SK-N-SH treated with all-trans-retinoic acid at 6 μM for 48 hours (cell line): ENCODE data around the gene SUSD3.

ENCODE experiments used
- ATAC-seq: fragments of 200-7000 bp; cut with Tn5 transposase; 3 replicates; pipeline ENCODE4 v1.9.1; 2020; ENCODE audit warnings: mild to moderate bottlenecking, moderate library complexity
- ARNTL ChIP-seq: fragments of 450-650 bp; formaldehyde crosslinking; IDR thresholded peaks from 2 replicates; pipeline ENCODE4 v1.5.0; 2020; ENCODE audit warnings: low read depth, mild to moderate bottlenecking, moderate library complexity, borderline replicate concordance
- BACH2 ChIP-seq: fragments of 250-450 bp; sonication (Bioruptor Pico); IDR thresholded peaks from 2 replicates; pipeline ENCODE4 v1.9.0; 2021; ENCODE audit warnings: mild to moderate bottlenecking, borderline replicate concordance
- CREB5 ChIP-seq: fragments of 250-450 bp; sonication (Bioruptor Pico); IDR thresholded peaks from 2 replicates; pipeline ENCODE4 v1.5.1; 2020; ENCODE audit warnings: low read depth, mild to moderate bottlenecking, moderate library complexity
- ESRRG ChIP-seq: fragments of 250-450 bp; sonication (Bioruptor Pico); IDR thresholded peaks from 2 replicates; pipeline ENCODE4 v1.6.1; 2021; ENCODE audit warnings: mild to moderate bottlenecking
- GLIS3 ChIP-seq: fragments of 250-450 bp; sonication (Bioruptor Pico); IDR thresholded peaks from 2 replicates; pipeline ENCODE4 v1.5.0; 2020; ENCODE audit warnings: mild to moderate bottlenecking, moderate library complexity
- ISL1 ChIP-seq: fragments of 250-450 bp; sonication (Bioruptor Pico); IDR thresholded peaks from 2 replicates; pipeline ENCODE4 v2.1.2; 2022; ENCODE audit warnings: mild to moderate bottlenecking, moderate library complexity
- OSR1 ChIP-seq: fragments of 250-450 bp; sonication (Bioruptor Pico); IDR thresholded peaks from 2 replicates; pipeline ENCODE4 v1.8.0; 2022; ENCODE audit warnings: moderate library complexity, mild to moderate bottlenecking, inconsistent platforms
- PPARA ChIP-seq: fragments of 250-450 bp; sonication (Bioruptor Pico); IDR thresholded peaks from 2 replicates; pipeline ENCODE4 v1.5.0; 2020; ENCODE audit warnings: mild to moderate bottlenecking, borderline replicate concordance
- RARB ChIP-seq: fragments of 250-450 bp; sonication (Bioruptor Pico); IDR thresholded peaks from 2 replicates; pipeline ENCODE4 v1.8.0; 2021; ENCODE audit warnings: mild to moderate bottlenecking, moderate library complexity
- SNAI2 ChIP-seq: fragments of 250-450 bp; sonication (Bioruptor Pico); IDR thresholded peaks from 2 replicates; pipeline ENCODE4 v1.5.0; 2020; ENCODE audit warnings: mild to moderate bottlenecking, moderate library complexity
- TCF4 ChIP-seq: fragments of 250-450 bp; sonication (Bioruptor Pico); IDR thresholded peaks from 2 replicates; pipeline ENCODE4 v1.8.0; 2021; ENCODE audit warnings: mild to moderate bottlenecking, moderate library complexity, borderline replicate concordance
- TOX ChIP-seq: fragments of 250-450 bp; sonication (Bioruptor Pico); IDR thresholded peaks from 2 replicates; pipeline ENCODE4 v1.8.0; 2021; ENCODE audit warnings: mild to moderate bottlenecking, moderate library complexity, borderline replicate concordance
- TSHZ2 ChIP-seq: fragments of 250-450 bp; sonication (Bioruptor Pico); IDR thresholded peaks from 2 replicates; pipeline ENCODE4 v1.5.0; 2020; ENCODE audit warnings: mild to moderate bottlenecking, moderate library complexity
- ZC3H10 ChIP-seq: fragments of 250-450 bp; sonication (Bioruptor Pico); IDR thresholded peaks from 2 replicates; pipeline ENCODE4 v1.5.1; 2021; ENCODE audit warnings: mild to moderate bottlenecking, moderate library complexity
- ZFP3 ChIP-seq: fragments of 250-450 bp; sonication (Bioruptor Pico); IDR thresholded peaks from 2 replicates; pipeline ENCODE4 v1.5.0; 2020; ENCODE audit warnings: mild to moderate bottlenecking, moderate library complexity
- ZFP30 ChIP-seq: fragments of 450-650 bp; formaldehyde crosslinking; IDR thresholded peaks from 2 replicates; pipeline ENCODE4 v1.5.0; 2022; ENCODE audit warnings: mild to moderate bottlenecking, moderate library complexity
- ZNF565 ChIP-seq: fragments of 450-650 bp; formaldehyde crosslinking; conservative IDR thresholded peaks from 2 replicates; pipeline ENCODE4 v1.5.0; 2020; ENCODE audit warnings: low read depth, mild to moderate bottlenecking, moderate library complexity
- ZNF70 ChIP-seq: fragments of 450-650 bp; formaldehyde crosslinking; IDR thresholded peaks from 2 replicates; pipeline ENCODE4 v1.5.0; 2020; ENCODE audit warnings: mild to moderate bottlenecking, moderate library complexity
- ZNF8 ChIP-seq: fragments of 450-650 bp; formaldehyde crosslinking; IDR thresholded peaks from 2 replicates; pipeline ENCODE4 v1.5.0; 2020; ENCODE audit warnings: mild to moderate bottlenecking, moderate library complexity
- TF ChIP-seq, protein P1 (sequence below): fragments of 250-450 bp; sonication (Bioruptor Pico); IDR thresholded peaks from 2 replicates; pipeline ENCODE4 v1.5.1; 2021; ENCODE audit warnings: mild to moderate bottlenecking, moderate library complexity
- TF ChIP-seq, protein P2 (sequence below): fragments of 250-450 bp; sonication (Bioruptor Pico); IDR thresholded peaks from 2 replicates; pipeline ENCODE4 v1.8.0; 2021; ENCODE audit warnings: low read depth, mild to moderate bottlenecking, moderate library complexity, borderline replicate concordance
- TF ChIP-seq, protein P3 (sequence below): fragments of 250-450 bp; sonication (Bioruptor Pico); IDR thresholded peaks from 2 replicates; pipeline ENCODE4 v1.8.0; 2020; ENCODE audit warnings: mild to moderate bottlenecking, moderate library complexity, borderline replicate concordance

The SUSD3 gene

GRCh38 chr9:93082841-93083411 is 24.4 kb downstream of the SUSD3 start (continued):
- TF ChIP-seq, protein P1, sequence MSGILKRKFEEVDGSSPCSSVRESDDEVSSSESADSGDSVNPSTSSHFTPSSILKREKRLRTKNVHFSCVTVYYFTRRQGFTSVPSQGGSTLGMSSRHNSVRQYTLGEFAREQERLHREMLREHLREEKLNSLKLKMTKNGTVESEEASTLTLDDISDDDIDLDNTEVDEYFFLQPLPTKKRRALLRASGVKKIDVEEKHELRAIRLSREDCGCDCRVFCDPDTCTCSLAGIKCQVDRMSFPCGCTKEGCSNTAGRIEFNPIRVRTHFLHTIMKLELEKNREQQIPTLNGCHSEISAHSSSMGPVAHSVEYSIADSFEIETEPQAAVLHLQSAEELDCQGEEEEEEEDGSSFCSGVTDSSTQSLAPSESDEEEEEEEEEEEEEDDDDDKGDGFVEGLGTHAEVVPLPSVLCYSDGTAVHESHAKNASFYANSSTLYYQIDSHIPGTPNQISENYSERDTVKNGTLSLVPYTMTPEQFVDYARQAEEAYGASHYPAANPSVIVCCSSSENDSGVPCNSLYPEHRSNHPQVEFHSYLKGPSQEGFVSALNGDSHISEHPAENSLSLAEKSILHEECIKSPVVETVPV (CRISPR knock-in tag), result no peak

DNA sequence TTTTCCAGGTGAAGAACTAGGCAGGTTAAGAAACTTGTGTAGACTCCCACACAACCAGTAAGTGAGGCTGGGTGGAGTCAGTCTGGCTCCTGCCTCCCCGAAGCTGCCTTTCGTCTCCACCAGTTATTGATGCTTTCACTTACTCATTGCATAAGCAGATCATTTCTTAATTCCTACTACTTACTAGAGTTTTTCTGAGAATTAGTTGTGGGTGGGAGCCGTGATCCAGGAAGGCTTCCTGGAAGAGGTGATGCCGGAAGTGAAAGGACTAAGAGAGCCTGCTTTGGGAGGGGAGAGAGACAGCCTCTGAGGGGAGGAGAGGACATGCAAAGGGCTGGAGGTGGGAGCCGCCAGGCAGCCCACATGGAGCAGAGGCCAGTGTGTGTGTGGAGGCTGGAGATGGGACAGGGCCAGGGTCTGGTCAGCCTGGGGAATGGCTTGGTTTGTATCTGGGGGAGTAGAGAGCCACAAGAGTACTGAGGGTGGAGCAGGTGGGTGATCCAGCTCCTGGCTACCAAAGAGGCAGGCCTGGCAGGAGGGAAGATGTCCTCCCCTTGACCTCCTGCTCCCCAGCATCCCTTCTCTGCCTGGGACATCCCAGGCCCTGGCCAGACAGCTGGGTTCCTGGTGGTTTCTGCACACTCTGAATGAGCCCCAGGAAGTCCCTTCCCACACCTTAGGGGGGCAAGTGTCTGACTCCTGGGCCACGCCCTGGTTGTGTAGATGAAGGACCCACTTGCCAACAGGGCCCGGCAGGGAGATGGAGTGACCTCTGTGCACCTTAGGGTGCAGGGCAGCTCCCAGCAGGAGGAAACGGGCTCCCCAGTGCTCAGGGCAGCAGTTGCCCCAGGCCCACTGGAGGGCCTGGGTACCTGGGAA is 25.3 kb downstream of the SUSD3 start:
- no peak for ATAC-seq
- TF ChIP-seq RARB (no peak), ZNF565 (CRISPR knock-in tag) (no peak), ZFP3 (CRISPR knock-in tag) (no peak), SNAI2 (CRISPR knock-in tag) (no peak), ZFP30 (CRISPR knock-in tag) (no peak), OSR1 (CRISPR knock-in tag) (no peak), ARNTL (CRISPR knock-in tag) (no peak), TSHZ2 (CRISPR knock-in tag) (no peak), PPARA (CRISPR knock-in tag) (no peak), ZNF70 (CRISPR knock-in tag) (no peak), ZC3H10 (CRISPR knock-in tag) (no peak), ZNF8 (no peak), BACH2 (CRISPR knock-in tag) (no peak), CREB5 (CRISPR knock-in tag) (no peak), GLIS3 (CRISPR knock-in tag) (no peak), TCF4 (CRISPR knock-in tag) (no peak)

DNA sequence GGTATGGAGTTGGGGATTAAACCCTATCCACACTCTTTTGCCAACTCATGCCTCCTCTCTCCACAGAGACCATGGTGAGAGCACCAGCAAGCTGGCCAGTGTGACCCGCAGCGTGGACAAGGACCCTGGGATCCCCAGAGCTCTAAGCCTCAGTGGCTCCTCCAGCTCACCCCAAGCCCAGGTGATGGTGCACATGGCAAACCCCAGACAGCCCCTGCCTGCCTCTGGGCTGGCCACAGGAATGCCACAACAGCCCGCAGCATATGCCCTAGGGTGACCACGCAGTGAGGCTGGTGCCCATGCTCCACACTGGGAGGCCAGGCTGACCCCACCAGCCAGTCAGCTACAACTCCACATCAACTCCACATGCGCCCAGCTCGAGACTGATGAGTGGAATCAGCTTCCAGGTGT is 26.0 kb downstream of the SUSD3 start:
- TF ChIP-seq TSHZ2 (CRISPR knock-in tag) (no peak), ISL1 (no peak), RARB (no peak), ARNTL (CRISPR knock-in tag) (no peak), ZNF565 (CRISPR knock-in tag) (no peak), ZNF8 (no peak), SNAI2 (CRISPR knock-in tag) (no peak), ZFP30 (CRISPR knock-in tag) (no peak), ZFP3 (CRISPR knock-in tag) (no peak), GLIS3 (CRISPR knock-in tag) (no peak), CREB5 (CRISPR knock-in tag) (no peak), BACH2 (CRISPR knock-in tag) (no peak), TOX (no peak), ZC3H10 (CRISPR knock-in tag) (no peak), PPARA (CRISPR knock-in tag) (no peak), ZNF70 (CRISPR knock-in tag) (no peak), ESRRG (no peak)
- TF ChIP-seq, protein P2, sequence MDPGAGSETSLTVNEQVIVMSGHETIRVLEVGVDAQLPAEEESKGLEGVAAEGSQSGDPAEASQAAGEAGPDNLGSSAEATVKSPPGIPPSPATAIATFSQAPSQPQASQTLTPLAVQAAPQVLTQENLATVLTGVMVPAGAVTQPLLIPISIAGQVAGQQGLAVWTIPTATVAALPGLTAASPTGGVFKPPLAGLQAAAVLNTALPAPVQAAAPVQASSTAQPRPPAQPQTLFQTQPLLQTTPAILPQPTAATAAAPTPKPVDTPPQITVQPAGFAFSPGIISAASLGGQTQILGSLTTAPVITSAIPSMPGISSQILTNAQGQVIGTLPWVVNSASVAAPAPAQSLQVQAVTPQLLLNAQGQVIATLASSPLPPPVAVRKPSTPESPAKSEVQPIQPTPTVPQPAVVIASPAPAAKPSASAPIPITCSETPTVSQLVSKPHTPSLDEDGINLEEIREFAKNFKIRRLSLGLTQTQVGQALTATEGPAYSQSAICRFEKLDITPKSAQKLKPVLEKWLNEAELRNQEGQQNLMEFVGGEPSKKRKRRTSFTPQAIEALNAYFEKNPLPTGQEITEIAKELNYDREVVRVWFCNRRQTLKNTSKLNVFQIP (CRISPR knock-in tag), result no peak
- TF ChIP-seq, protein P3, sequence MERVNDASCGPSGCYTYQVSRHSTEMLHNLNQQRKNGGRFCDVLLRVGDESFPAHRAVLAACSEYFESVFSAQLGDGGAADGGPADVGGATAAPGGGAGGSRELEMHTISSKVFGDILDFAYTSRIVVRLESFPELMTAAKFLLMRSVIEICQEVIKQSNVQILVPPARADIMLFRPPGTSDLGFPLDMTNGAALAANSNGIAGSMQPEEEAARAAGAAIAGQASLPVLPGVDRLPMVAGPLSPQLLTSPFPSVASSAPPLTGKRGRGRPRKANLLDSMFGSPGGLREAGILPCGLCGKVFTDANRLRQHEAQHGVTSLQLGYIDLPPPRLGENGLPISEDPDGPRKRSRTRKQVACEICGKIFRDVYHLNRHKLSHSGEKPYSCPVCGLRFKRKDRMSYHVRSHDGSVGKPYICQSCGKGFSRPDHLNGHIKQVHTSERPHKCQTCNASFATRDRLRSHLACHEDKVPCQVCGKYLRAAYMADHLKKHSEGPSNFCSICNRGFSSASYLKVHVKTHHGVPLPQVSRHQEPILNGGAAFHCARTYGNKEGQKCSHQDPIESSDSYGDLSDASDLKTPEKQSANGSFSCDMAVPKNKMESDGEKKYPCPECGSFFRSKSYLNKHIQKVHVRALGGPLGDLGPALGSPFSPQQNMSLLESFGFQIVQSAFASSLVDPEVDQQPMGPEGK (CRISPR knock-in tag), result no peak
- no peak for ATAC-seq
